Glutamatergic neuron (in vitro differentiated cells): ENCODE measurements around the gene CPNE7. TPM values are rescaled to one million over a fixed set of nuclear protein-coding genes. Genes with fewer than 3 reads are reported as not detected.

Source experiments
- DNase-seq: peaks from one replicate; pipeline ENCODE4 v3.0.0; 2022
- H3K27ac Mint-ChIP-seq: one replicate; pipeline ENCODE4 v1.8.0; 2020; ENCODE audit warnings: mild to moderate bottlenecking, mixed read lengths, inconsistent platforms; ENCODE audit not compliant: unreplicated experiment
- H3K27me3 Mint-ChIP-seq: one replicate; pipeline ENCODE4 v1.8.0; 2020; ENCODE audit warnings: mild to moderate bottlenecking, moderate library complexity, mixed read lengths, inconsistent platforms; ENCODE audit not compliant: unreplicated experiment
- H3K36me3 Mint-ChIP-seq: one replicate; pipeline ENCODE4 v1.8.0; 2020; ENCODE audit warnings: mild to moderate bottlenecking, mixed read lengths, inconsistent platforms; ENCODE audit not compliant: unreplicated experiment
- H3K4me1 Mint-ChIP-seq: one replicate; pipeline ENCODE4 v1.8.0; 2020; ENCODE audit warnings: mild to moderate bottlenecking, low read depth, mixed read lengths, inconsistent platforms; ENCODE audit not compliant: unreplicated experiment
- H3K4me3 Mint-ChIP-seq: one replicate; pipeline ENCODE4 v1.8.0; 2020; ENCODE audit warnings: mild to moderate bottlenecking, mixed read lengths, inconsistent platforms; ENCODE audit not compliant: unreplicated experiment
- H3K9me3 Mint-ChIP-seq: one replicate; pipeline ENCODE4 v1.8.0; 2020; ENCODE audit warnings: mild to moderate bottlenecking, moderate library complexity, mixed read lengths, inconsistent platforms; ENCODE audit not compliant: unreplicated experiment
- total RNA-seq: library from RNA; stranded (reverse); fragmentation: NEBNext Ultra II Directional; extraction: Animal tissue kit (Norgen Biotek cat#: 25700); gene quantifications from one replicate; pipeline ENCODE4 v1.2.1, GENCODE V29; 2021; ENCODE audit not compliant: unreplicated experiment
- TF ChIP-seq, protein P1 (sequence below): fragments of 200-600 bp; sonication (generic); IDR thresholded peaks from one replicate; pipeline ENCODE4 v1.5.0; 2021; ENCODE audit not compliant: partially characterized antibody, unreplicated experiment

Gene CPNE7
- total RNA-seq, 1 donor from 2014 or later = 17.8 TPM

DNA sequence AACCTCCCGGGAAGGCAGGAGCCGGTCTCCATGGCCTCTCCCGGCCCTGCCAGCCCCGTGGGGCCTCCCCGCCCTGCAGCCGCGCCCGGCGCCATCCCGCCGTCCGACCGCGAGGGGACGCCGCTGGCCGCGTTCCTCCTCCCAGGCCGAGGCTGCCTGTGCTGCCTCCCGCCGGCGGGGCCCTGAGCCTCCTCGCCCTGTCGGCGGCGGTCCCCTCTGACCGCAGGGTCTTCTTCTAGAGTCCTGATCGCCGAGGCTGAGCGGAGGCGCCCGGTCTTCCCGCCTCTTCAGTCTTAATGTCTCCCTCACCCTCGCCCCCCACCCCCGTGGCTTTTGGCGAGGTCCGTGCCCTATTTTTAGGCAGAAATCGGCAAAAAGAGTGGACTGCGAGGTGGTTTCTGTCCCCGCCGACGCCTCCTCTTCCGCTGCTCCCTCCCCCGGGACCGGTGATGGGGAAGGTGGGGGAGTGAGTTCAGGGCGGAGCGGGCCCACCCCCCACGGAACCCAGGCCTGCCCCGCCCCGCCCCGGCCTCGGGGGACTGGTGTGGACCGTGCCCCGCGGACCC is 794 bp upstream of the CPNE7 start:
- H3K27me3 Mint-ChIP-seq = peaks cover 15% of the 10 kb centered on the region

DNA sequence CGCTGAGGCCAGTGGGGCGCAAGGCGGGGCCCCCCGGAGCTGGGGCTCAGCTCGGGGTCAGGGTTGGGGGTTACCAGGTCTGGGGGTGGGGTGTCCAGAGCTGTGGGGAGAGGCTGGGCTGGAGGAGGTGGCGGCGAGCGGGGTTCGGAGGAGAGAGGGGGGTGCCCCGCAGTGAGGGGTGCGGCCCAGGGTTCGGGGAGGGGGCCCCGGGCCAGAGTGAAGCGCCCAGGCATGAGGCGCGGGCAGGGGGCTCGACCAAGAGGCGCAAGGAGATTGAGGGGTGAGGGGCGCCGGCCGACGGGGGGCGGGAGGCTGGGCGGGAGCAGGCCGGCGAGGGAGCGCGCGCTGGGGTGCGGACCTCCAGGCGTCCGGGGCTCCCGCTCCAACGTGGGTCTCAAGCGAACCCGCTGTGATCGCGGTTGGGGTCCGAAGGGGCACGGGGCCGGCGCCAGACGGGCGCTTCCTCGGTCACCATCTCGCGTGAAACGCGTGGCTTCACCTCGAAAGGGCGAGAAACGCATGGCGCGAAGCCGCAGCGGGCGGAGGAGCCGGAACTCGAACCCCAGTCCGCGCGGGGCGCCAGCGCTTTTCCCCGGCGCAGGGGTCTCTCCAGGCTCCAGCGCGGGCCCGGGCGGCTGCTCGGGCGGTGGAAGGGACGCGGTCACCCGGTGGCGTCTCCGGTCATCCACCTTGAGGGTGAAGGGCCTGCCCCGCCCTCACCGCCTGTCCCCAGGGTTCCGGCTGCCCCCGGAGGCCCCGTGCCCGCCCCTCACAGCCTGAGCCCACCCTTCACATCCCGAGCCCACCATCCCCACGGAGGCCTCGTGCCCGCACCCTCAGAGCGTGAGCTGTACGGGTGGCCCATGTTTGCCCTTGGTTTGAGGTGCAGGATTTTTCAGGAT is 846 bp downstream of the CPNE7 start:
- Mint-ChIP-seq H3K4me3 (no peak overlapping the region), H3K36me3 (no peaks in the 10 kb centered on the region), H3K27ac (no peak overlapping the region), H3K4me1 (peaks cover 15% of the 10 kb centered on the region), H3K27me3 (peaks cover 13% of the 10 kb centered on the region), H3K9me3 (peaks cover 10% of the 10 kb centered on the region)
- TF ChIP-seq, protein P1, sequence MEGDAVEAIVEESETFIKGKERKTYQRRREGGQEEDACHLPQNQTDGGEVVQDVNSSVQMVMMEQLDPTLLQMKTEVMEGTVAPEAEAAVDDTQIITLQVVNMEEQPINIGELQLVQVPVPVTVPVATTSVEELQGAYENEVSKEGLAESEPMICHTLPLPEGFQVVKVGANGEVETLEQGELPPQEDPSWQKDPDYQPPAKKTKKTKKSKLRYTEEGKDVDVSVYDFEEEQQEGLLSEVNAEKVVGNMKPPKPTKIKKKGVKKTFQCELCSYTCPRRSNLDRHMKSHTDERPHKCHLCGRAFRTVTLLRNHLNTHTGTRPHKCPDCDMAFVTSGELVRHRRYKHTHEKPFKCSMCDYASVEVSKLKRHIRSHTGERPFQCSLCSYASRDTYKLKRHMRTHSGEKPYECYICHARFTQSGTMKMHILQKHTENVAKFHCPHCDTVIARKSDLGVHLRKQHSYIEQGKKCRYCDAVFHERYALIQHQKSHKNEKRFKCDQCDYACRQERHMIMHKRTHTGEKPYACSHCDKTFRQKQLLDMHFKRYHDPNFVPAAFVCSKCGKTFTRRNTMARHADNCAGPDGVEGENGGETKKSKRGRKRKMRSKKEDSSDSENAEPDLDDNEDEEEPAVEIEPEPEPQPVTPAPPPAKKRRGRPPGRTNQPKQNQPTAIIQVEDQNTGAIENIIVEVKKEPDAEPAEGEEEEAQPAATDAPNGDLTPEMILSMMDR = no peak
- DNase-seq = no peak

More for the DNA sequence above, 794 bp upstream of the CPNE7 start:
- TF ChIP-seq, protein P1 = peak; percentile 65
- Mint-ChIP-seq H3K9me3 (peaks cover 12% of the 10 kb centered on the region), H3K4me1 (peaks cover 15% of the 10 kb centered on the region), H3K36me3 (no peaks in the 10 kb centered on the region), H3K4me3 (no peak overlapping the region), H3K27ac (no peak overlapping the region)
- DNase-seq = peak; percentile 88

DNA sequence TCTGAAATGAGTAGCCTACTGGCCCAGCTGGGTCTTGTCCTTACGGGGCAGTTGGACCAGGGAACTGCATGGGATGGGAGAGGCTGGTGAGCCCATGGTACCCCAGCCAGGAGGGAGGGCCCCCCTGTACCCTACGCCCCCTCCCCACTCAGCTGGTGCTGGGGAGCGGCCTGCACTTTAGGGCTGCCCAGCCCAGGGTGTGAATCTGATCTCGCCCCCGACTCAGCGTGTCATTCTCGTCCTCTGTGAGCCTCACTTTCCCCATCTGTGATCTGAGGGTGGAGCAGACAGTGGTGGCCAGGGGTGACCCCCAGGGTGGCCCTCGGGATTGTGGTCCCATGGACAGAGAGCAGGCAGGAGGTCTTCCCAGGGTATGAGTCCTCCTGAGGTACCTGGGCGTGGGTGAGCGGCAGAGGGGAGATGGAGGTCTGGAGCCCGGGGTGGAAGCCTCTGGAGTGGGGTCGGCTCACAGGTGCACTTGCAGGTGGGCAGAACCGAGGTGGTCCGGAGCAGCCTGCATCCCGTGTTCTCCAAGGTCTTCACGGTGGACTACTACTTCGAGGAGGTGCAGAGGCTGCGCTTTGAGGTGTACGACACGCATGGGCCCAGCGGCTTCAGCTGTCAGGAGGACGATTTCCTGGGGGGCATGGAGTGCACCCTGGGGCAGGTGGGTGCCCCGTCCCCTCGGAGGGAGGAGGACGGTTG is 1.6 kb downstream of the CPNE7 start:
- Mint-ChIP-seq H3K27me3 (peaks cover 13% of the 10 kb centered on the region), H3K27ac (no peak overlapping the region), H3K4me3 (no peak overlapping the region), H3K36me3 (no peaks in the 10 kb centered on the region), H3K9me3 (peaks cover 10% of the 10 kb centered on the region), H3K4me1 (peaks cover 12% of the 10 kb centered on the region)
- no peak for DNase-seq
- TF ChIP-seq, protein P1 = no peak

DNA sequence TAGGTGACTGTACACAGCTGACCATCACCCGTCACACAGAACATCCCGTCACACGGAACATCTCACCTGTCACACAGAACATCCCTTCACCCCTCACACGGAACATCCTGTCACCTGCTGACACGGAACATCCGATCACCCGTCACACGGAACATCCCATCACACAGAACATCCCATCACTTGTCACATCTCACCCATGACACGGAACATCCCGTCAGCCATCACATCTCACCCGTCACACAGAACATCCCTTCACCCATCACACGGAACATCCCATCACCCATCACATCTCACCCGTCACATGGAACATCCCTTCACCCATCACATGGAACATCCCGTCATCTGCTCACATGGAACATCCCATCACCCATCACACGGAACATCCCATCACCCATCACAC is 3.8 kb downstream of the CPNE7 start:
- TF ChIP-seq, protein P1 = no peak
- peaks cover 3% of the 10 kb centered on the region for H3K9me3 Mint-ChIP-seq
- no peaks in the 10 kb centered on the region for H3K36me3 Mint-ChIP-seq
- no peak overlapping the region for H3K4me3 Mint-ChIP-seq
- no peak overlapping the region for H3K27ac Mint-ChIP-seq
- DNase-seq = no peak
- H3K27me3 Mint-ChIP-seq = peaks cover 7% of the 10 kb centered on the region
- no peaks in the 10 kb centered on the region for H3K4me1 Mint-ChIP-seq
